ENCODE data around the gene VASN.
"Not testable (repeated sequence)": the region's sequence is repeated elsewhere in the genome, so short reads cannot be mapped to it uniquely, and the experiment has no call there.

The VASN gene

DNA sequence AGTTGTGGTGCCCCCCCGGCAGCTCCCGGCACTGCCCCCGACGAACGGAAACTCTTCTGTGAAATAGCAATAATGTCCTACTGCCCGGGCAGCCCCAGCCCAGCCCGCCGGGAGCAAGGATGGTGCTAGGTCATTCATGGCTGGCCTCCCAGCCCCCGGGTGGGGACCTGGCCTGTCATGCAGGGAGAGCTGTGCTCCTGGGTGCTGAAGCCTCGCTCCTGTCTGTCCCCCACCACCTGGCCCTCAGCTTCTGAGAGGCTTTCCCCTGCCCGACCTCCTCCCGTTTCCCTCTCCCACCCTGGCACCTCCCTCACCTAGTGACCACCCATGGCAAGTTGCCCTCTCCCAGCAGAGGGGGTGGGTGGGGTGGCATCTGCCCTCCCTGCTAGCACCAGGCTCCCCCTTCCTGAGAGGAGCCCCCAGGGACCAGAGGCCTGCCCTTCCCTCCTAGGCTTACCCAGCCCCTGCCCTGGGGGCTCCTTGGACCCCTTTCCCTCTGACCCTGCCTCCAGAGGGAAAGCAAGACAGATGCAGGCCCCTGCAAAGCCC is 34.0 kb upstream of the VASN start:
- DNase-seq (ENCODE audit: low spot score) = no peak

DNA sequence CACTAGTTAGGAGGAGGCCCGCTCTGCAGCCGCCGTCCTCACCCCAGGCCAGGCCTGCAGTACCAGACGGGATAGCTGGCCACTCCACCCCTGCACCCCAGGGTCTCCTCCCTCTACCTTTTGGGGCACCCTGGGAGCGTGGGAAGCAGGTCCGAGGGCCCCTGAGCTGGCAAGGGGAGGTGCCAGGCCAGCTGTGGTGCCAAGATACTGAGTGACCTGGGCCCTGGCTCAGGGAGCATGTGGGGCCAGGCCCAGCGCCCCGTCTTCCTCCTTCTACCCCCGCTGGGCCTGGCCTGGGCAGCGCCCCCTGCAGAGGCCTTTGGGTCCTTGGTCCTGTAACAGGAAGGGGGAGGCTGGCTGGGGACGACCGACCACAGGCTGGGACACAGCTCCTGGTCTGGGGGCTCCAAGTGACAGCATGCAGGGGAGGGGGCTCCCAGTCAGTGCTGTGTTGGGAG is 33.5 kb upstream of the VASN start:
- no peak for DNase-seq (ENCODE audit: low spot score)

DNA sequence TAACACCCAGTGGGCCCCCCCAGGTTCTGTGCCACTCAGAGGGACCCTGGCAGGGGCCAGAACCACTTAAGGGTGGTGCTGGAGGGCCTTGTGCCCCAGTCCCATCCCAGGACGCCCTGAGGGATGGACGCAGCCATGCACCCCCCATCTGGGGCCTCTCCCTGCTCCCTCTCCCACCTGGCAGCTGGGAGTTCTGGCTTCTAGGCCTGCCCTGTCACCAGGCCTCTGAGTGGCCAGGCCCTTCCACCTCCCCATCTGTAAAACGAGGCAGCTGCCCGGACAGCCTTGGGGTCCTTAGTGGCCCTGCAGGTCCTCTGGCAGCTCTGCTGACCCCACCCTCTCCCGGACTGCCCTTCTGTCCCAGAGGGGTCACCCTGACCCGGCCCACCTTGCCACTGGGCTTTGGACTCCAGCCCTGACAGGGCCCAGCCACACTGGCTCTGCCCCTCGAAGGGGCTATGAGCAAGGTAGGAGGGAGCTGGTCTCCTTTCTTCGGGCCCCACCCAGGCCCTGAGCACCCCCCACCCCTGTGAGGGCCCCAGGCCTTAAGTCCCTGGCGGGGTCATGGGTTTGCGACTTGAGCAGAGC is 32.8 kb upstream of the VASN start:
- DNase-seq (ENCODE audit: low spot score) = no peak

DNA sequence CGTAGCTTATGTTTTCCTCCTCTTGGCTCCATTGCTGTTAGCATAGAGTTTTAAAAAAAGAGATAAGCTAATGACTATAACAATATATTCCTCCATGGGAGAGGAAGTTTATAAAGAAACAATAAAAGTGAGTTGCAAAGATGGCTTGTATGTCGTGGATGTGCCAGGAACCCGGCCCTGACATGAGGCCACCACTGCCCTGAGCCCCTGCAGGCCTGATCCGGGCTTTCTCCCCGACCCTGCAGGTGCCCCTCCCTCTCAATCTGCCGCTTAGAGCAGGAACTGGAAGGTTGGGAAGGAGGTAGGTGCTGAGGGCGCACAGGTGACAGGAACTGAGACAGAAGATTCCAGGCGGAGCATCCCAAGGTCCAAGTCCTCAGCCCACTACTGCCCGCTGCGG is 32.2 kb upstream of the VASN start:
- DNase-seq (ENCODE audit: low spot score) = no peak

DNA sequence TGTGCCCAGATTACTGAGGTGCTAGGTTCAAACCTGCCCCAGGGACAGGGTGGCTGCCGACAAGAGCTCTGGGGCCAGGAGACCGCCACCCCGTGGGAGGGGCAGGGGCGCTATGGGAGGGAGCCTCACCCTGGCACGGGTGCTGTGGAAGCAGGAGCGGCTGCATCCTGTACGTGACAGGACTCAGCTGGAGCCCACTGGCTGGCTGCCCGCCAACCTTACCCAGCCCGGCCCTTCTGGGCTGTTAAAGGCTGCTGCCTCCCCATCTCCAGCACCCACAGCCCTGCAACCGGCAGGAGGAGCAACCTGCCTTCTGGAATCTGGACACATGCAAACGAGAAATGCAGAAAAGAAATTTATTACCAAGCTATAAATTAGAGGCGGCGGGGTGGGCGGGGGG is 31.7 kb upstream of the VASN start:
- DNase-seq (ENCODE audit: low spot score) = no peak

DNA sequence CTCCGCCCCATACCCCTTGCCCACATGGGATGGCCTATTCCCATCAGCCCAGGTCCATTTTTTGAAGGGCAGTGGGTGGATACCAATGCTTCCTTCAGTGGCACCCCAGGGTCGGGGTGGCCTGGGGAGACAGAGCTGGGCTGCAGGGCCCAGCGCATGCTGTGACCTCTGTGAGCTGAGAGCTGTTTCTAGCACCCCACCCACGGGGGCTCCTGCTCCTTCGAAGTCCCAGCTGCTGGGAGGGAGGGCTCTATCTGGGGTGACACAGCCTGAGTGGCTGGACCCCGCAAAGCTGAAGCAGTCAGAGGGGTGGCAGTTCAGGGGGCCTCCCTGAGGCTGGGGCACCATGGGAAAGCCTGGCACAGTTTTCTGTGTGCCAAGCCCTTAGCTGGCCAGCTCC is 31.2 kb upstream of the VASN start:
- DNase-seq (ENCODE audit: low spot score) = no peak

DNA sequence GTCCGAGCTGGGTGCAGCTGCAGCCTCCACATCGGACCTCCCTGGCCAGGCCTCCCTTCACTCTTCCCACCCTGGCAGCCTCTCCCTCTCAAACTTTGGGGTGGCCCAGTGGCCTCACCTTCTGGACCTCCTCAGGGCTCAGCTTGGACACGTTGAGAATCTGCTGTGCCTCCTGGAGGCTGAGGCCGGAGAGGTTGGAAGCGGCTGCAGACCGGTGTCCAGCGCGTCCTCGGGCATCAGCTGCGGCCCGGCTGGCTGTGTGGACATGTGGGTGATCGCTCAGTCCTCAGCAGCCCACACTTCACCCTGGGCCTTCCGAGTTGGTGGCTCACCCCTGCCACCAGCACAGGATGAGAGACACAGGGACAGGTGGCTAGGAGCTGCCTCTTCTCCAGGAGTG is 30.4 kb upstream of the VASN start:
- no peak for DNase-seq (ENCODE audit: low spot score)

DNA sequence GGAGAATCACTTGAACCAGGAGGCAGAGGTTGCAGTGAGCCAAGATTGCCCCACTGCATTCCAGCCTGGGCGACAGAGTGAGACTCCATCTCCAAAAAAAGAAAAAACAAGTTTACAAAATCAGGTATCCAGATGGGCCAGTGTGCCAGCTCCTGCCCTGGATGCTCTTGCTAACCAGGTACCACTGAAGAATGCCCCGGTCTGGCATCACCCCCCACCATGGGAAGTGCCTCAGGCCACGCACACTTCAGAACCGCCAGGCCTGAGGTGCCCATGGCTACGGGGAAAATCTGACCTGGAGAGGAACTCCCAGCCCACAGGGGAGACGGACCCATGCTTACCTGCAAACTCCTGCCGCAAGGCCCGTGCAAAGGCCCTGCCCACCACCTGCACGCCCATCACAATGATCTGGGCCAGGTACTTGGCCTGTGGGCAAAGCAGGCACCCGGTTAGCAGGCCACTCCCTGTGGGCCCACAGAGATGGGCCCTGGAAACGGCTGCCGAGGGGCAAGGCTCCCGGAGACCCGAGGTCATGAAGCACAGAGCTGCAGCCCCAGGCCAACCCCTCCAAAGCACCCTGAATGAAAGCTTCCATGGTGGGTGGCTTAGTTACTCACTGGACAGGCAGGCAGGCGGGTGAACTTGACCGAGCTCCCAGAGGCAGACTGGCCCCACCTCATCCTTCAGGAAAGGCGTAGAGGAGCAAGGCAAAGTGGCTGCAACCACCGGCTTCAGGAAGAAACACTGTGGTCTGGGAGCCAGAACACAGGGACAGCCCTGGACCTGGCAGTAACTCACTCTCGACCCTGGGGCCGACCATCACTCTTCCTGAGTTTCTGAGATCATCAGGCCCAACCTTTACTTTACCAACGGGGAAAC is 28.5 kb upstream of the VASN start:
- DNase-seq (ENCODE audit: low spot score) = no peak

DNA sequence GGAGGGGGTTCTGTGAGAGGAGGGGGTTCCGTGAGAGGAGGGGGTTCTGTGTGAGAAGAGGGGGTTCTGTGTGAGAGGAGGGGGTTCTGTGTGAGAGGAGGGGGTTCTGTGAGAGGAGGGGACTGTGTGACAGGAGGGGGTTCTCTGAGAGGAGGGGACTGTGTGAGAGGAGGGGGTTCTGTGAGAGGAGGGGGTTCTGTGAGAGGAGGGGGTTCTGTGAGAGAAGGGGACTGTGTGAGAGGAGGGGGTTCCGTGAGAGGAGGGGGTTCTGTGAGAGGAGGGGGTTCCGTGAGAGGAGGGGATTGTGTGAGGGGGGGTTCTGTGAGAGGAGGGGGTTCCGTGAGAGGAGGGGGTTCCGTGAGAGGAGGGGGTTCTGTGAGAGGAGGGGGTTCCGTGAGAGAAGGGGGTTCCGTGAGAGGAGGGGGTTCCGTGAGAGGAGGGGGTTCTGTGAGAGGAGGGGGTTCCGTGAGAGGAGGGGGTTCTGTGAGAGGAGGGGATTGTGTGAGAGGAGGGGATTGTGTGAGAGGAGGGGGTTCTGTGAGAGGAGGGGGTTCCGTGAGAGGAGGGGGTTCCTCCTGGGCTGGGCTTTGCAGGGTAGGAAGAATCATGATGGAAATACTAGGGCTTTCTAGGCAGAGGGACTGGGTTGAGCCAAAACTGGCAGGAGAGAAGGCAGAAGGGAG is 27.2 kb upstream of the VASN start:
- DNase-seq (ENCODE audit: low spot score) = not testable (repeated sequence)

DNA sequence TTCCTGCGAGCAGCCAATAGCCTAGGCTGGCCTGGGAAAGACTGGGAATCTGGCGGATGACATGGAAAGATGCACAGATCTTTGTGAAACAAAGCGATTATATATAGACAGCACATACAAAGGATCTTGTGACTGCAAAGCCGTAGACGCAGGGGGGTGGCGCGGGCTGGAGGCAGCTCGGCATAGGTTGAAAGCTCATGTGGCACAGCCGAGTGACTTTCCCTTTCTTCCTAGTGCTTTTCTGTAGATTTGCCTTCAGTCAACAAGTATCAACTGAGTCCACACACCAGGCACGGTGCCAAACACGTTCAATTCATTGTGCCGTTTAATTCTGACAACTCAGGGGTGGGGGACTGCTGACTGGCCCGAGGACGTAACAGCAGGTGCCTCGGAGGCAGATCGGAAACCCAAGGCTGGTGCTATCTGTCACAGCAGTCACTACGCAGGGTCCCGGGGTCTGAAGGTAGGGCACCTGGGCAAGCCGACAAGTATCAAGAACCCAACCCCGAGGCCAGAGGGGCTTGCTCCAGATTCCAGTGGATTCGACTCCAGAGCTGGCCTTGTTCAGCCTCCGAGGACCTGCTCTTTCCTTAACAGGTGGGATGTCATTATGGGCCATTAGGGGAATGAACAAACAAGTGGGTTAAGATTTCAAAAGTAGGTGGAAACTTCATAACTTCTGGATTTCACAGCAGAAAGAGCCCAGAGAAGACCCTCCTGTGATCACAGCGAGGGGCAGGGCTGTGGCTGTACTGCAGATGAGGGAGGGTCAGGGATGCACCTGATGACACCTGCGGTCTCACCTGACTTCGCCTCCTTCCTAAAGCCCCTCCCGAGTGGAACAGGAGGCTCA is 26.4 kb upstream of the VASN start:
- DNase-seq (ENCODE audit: low spot score) = peak; percentile 80

DNA sequence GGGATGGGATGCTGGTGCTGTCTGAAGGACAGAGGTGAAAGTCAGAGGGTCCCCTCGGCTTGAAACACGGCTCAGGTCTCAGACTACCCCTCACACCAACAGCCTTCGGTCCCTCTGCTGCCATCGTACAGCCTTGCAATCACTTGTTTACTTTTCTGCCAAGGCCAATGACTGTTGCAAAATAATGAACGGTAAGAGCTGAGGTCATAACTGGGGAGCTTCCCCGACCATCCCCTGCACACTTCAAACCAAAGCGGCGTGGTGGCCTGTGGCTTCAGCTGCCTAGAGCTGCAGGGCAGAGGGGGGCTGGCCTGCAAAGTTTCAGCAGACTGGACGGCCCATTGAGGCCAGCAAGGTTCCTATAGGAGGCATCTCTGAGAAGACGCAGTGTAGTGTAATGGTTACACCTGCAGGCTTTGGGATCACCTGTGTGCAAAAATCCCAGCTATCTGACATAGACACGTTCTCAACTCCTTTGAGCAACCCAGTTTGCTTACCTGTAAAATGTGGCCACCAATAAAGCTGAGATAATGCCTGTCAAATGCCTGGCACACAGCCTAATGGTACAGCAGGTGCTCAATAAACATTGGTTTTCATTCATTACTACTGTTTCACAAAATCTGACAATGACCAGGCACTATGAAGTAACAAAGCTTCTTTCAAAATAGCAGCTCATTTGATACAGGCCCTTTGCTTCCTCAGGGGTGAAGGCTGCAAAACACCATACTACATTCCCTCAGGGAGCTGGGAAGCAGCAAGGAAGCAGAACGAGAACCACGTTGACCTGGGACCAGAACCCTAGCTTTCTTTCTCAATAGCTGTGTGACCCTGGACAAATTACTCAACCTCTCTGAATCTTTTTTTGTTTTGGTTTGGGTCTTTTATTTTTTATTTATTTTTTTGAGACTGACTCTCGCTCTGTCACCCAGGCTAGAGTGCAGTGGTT is 25.5 kb upstream of the VASN start:
- no peak for DNase-seq (ENCODE audit: low spot score)

DNA sequence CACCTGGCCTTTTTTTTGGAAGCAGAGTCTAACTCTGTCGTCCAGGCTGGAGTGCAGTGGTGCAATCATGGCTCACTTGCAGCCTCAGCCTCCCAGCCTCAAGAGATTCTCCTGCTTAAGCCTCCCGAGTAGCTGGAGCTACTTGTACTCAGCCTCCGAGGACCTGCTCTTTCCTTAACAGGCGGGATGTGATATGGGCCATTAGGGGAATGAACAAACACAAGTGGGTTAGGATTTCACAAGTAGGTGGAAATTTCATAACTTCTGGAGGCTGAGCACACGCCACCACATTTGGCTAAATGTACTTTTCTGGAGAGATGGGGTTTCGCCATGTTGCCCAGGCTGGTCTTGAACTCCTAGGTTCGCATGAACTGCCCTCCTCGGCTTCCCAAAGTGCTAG is 24.6 kb upstream of the VASN start:
- no peak for DNase-seq (ENCODE audit: low spot score)

DNA sequence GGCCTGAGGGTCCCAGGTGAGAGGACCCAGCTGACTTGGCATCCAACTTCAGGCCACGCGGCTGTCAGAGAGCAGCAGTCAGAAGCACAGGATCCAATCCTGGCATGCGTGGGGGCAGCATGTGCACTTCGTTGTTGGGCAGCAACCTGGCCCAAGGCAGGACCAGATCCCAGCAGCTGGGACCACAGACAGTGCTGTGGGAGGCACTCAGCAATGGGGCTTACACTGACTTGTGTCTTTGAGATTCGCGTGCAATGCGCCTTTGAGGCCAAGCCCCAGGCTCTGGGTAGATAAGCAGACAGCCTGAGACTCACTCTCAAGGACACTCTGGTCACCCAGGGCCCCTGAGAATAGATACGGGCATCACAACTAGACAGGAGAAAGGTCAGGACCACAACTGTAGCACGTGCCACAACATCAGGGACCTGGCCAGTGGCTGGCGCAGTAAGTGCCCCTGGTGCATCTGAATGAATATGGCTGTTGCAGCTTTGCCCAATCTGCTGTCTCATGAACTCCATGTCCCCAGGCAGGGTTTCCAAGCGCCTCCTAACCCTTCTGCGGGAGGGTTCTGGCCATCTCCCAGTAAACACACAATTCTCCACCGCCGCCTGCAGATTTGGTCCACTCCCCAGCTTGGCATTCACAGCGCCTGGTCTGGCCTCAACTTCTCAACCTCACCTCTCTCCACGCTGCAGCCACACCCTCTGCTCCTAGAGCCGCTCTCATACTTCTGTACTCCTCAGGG is 23.7 kb upstream of the VASN start:
- no peak for DNase-seq (ENCODE audit: low spot score)

DNA sequence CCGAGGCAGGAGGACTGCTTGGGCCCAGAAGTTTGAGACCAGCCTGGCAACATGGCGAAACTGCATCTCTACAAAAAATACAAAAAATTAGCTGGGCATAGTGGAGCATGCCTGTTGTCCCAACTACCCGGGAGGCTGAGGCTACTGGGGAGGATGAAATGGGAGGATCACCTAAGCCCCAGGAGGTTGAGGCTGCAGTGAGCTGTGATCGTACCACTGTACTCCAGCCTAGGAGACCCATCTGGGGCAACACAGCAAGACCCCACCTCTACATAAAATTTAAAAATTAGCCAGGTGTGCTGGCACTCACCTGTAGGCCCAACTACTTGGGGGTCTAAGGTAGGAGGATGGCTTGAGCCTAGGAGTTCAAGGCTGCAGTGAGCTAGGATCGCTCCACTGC is 22.3 kb upstream of the VASN start:
- no peak for DNase-seq (ENCODE audit: low spot score)

DNA sequence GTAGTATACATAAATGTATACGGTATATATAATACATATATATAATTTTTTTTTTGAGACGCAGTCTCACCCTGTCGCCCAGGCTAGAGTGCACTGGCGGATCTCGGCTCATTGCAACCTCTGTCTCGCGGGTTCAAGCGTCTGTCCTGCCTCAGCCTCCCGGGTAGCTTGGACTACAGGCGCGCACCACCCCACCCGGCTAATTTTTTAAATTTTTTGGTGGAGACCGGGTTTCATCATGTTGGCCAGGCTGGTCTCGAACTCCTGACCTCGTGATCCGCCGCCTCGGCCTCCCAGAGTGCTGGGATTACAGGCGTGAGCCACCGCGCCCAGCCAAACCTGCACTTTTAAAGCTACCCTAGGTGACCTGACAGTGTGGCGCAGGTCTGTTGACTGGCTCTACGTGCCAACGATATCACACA is 21.3 kb upstream of the VASN start:
- no peak for DNase-seq (ENCODE audit: low spot score)

DNA sequence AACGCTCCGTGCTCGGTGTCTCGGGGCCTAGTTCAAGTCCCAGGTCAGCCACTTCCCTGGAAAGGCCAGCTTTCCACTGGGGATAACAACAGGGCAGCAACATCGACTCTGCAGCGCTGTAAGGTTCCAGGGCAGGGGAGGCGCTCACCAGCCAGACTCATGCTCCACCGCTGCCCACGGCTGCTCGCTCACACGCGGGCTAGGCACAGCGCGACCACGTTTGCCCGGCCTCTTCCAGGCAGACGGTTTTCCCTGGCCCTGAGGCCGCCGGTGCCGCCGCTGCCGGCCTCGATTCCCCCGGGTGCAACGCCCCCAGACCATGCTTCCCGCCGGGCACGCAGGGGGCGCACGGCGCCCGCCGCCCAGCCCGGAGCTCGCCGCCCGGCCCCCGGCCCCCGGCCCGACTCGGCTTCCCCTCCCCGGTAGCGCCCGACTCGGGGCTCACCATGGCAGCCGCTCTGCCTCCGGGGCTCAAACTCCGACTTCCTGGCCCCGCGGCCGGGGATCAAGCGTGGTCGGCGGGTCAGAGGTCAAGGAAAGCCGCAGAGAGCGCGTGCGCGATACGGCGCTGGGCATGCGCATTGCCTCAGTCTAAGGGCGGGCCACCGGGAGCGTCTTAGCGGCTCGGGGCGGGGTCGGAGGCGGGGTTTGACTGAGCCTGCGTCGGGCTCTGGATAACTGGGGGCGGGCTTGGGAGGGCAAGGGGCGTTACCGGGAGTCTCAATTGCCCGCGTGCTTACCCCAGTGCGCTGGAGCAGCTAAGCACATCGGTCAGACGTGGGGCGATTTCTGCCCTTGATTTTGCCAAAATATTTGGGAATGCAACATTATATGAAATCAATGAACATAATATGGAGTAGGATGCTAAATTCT is 20.6 kb upstream of the VASN start, which contains the start of gene PAM16:
PAM16 (minus strand) TSS at position 535 of the 873 bp plus-strand sequence; CDS start at position 448, 87 bp downstream.
- DNase-seq (ENCODE audit: low spot score) = peak; percentile 93

DNA sequence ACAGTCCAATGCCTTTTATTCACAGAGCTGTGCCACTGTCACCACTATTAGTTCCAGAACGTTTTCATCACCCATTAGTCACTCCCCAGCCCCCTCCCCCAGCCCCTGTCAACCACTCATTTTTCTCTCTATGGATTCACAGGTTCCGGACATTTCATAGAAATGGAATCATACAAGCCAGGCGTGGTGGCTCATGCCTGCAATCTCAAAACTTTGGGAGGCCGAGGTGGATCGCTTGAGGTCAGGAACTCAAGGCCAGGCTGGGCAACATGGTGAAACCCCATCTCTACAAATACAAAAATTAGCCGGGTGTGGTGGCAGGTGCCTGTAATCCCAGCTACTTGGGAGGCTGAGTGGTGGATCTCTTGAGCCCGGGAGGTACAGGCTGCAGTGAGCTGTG is 19.8 kb upstream of the VASN start:
- DNase-seq (ENCODE audit: low spot score) = no peak

DNA sequence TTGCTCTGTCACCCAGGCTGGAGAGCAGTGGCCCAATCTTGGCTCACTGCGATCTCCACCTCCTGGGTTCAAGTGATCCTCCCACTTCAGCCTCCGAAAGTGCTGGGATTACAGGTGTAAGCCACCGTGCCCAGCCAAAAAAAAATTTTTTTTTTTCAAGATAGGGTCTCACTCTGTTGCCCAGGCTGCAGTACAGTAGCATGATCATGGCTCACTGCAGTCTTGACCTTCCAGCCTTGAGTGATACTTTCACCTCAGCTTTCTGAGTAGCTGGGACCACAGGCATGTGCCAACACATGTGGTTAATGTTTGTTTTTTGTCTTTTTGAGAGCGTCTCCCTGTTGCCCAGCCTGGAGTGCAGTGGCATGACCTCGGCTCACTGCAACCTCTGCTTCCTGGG is 18.8 kb upstream of the VASN start:
- no peak for DNase-seq (ENCODE audit: low spot score)

DNA sequence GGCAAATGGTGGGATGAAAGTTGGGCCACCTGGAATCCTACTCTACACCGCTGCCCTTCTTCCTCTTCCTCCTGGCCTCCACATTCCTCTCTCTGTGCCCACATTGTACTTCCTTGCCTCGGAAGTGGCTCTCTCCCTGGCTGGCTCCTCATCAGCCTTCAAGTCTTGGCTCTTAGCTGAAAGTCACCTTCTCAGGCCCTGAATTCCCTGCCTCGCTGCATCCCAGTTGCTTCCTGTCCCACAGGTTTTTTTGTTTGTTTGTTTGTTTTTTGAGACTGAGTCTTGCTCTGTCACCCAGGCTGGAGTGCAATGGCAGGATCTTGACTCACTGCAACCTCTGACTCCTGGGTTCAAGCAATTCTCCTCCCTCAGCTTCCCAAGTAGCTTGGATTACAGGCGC is 18.0 kb upstream of the VASN start:
- DNase-seq (ENCODE audit: low spot score) = no peak
